Sigmoid colon (tissue), 7 donors: ENCODE data around the gene MAPKAP1. TPM values are rescaled to one million over a fixed set of nuclear protein-coding genes. Genes with fewer than 3 reads are reported as not detected.

Experiments used
- DNase-seq: peaks from one replicate; pipeline ENCODE4 v3.0.0-alpha.2; 2019
- H3K27ac ChIP-seq, 4 donors: fragments of 200-600 bp; sonication (generic); one replicate each; pipeline ENCODE4 v1.5.1; 2016 to 2019; ENCODE audit warnings: mild to moderate bottlenecking in 1 of 4
- H3K27me3 ChIP-seq, 3 donors: fragments of 200-600 bp; sonication (generic); one replicate each; pipeline ENCODE4 v1.5.1; 2019; ENCODE audit warnings: mild to moderate bottlenecking in 1 of 3
- H3K36me3 ChIP-seq, 4 donors: fragments of 200-600 bp; sonication (generic); one replicate each; pipeline ENCODE4 v1.5.1; 2016 to 2019
- H3K4me1 ChIP-seq, 4 donors: fragments of 200-600 bp; sonication (generic); one replicate each; pipeline ENCODE4 v1.5.1; 2017 to 2019
- H3K4me3 ChIP-seq, 4 donors: fragments of 200-600 bp; sonication (generic); one replicate each; pipeline ENCODE4 v1.5.1; 2017 to 2019; ENCODE audit warnings: mild to moderate bottlenecking in 2 of 4, moderate library complexity in 1 of 4
- H3K9me3 ChIP-seq, 4 donors: fragments of 200-600 bp in 3 of 4; sonication (generic) in 3 of 4; one replicate each; pipeline versions ENCODE4 v1.5.1 to v1.6.1; 2013 to 2019
- CTCF ChIP-seq, 4 experiments: fragments of 450-650 bp in 3 of 4; fragments of 200-600 bp in 1 of 4; IDR thresholded peaks; one replicate each; pipeline ENCODE4 v1.5.1; 2016 to 2019; ENCODE audit warnings: antibody characterized with exemption in 4 of 4, mild to moderate bottlenecking in 3 of 4, moderate library complexity in 2 of 4
- EP300 ChIP-seq, 4 donors: sonication (generic); formaldehyde crosslinking; IDR thresholded peaks; one replicate each; pipeline ENCODE4 v1.6.1; 2017; ENCODE audit warnings: antibody characterized with exemption in 4 of 4
- POLR2A ChIP-seq, 2 donors: fragments of 450-650 bp; IDR thresholded peaks; one replicate each; pipeline ENCODE4 v1.6.1; 2016; ENCODE audit warnings: antibody characterized with exemption in 2 of 2, mild to moderate bottlenecking in 2 of 2, moderate library complexity in 2 of 2
- POLR2AphosphoS5 ChIP-seq, 4 donors: sonication (generic); formaldehyde crosslinking; IDR thresholded peaks; one replicate each; pipeline ENCODE4 v1.6.1; 2017; ENCODE audit warnings: antibody characterized with exemption in 4 of 4
- WGBS, 2 donors: extraction: QIAGEN DNeasy Blood & Tissue Kit; methylation state at CpG; one replicate each; pipeline ENCODE4 v1.1.7; 2013; 5-methylcytosine and 5-hydroxymethylcytosine counted together
- intact Hi-C: fragments of 100-400 bp; cut with DNase I; formaldehyde crosslinking; loops from one replicate; pipeline ENCODE4 v1.15.1; 2023
- polyA plus RNA-seq, 3 donors: library from polyadenylated mRNA; stranded (reverse); fragments of 200-250 nt; gene quantifications; one replicate each; pipeline ENCODE4 v1.2.3, GENCODE V29; 2013
- total RNA-seq, 4 donors: library from RNA; depleted of rRNA; stranded (reverse); fragments of >200 nt; gene quantifications; one replicate each; pipeline ENCODE4 v1.1.0, GENCODE V29; 2016
- donor health status: healthy with polysubstance abuse.
- donor health status: Bipolar disorder and iron deficiency.
- donor health status: healthy.

Gene MAPKAP1
- total and polyA plus RNA-seq, 7 donors: 37.2 to 155 (median 84.3) TPM

DNA sequence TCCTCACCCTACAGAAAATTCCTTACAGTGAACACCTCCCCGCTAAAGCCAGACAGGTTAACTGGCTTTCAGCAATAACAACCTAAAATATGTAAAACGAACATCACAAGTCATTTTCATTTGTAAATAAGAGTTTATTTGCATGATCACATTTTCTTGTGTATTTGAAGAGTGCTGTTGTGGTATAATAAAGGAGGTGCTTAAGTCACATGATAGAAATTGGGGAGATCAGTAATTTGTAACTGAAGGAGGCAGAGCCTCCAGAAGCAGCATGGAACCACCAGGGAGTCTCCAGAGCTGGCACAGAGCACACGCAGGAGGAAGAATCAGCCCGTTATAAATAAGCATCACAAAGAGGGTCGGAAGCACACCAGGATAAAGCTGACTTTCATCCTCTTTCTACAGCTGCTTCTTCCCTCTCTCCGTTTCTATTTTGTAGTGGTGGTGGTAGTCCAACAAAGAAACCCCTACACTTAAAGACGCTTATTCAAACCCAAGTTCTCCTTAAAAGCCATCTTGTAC is 210.6 kb downstream of the MAPKAP1 start:
- no peaks in the 10 kb centered on the region for H3K36me3 ChIP-seq
- WGBS, 2 donors: 92 to 94% methylated on average over 7 of the region's 7 CpGs
- H3K4me1 ChIP-seq: peaks cover 0 to 20% (median 12%) of the 10 kb centered on the region in 4 donors
- no peak overlapping the region for H3K4me3 ChIP-seq
- no peaks in the 10 kb centered on the region for H3K27me3 ChIP-seq
- intact Hi-C loops: no loop called here
- TF ChIP-seq POLR2AphosphoS5 (IDR thresholded peaks at IDR 0.05) (no peak), CTCF (IDR thresholded peaks at IDR 0.05) (no peak), POLR2A (IDR thresholded peaks at IDR 0.05) (no peak), EP300 (IDR thresholded peaks at IDR 0.05) (no peak)
- H3K27ac ChIP-seq: no peak overlapping the region
- no peak for DNase-seq
- H3K9me3 ChIP-seq: no peaks in the 10 kb centered on the region

GRCh38 chr9:125495172-125496119 is 211.6 kb downstream of the MAPKAP1 start:
- DNase-seq: no peak
- H3K4me1 ChIP-seq: peaks cover 0 to 20% (median 12%) of the 10 kb centered on the region in 4 donors
- WGBS, 2 donors: 84 to 86% methylated on average over 8 of the region's 8 CpGs
- no peak overlapping the region for H3K4me3 ChIP-seq
- intact Hi-C loops: no loop called here
- TF ChIP-seq POLR2A (IDR thresholded peaks at IDR 0.05) (no peak), POLR2AphosphoS5 (IDR thresholded peaks at IDR 0.05) (no peak), EP300 (IDR thresholded peaks at IDR 0.05) (no peak), CTCF (IDR thresholded peaks at IDR 0.05) (no peak)
- no peak overlapping the region for H3K27ac ChIP-seq
- no peaks in the 10 kb centered on the region for H3K9me3 ChIP-seq
- H3K27me3 ChIP-seq: no peaks in the 10 kb centered on the region
- H3K36me3 ChIP-seq: no peaks in the 10 kb centered on the region

- no peak for DNase-seq
- 91 to 95% methylated on average over 1 of the region's 1 CpG for WGBS, 2 donors
- intact Hi-C loops: no loop called here
- Histone ChIP-seq H3K27me3 (no peaks in the 10 kb centered on the region), H3K4me3 (no peak overlapping the region), H3K9me3 (no peaks in the 10 kb centered on the region), H3K36me3 (no peaks in the 10 kb centered on the region), H3K4me1 (peaks cover 0 to 20% (median 12%) of the 10 kb centered on the region in 4 donors), H3K27ac (no peak overlapping the region)
- TF ChIP-seq POLR2AphosphoS5 (IDR thresholded peaks at IDR 0.05): no peak
- no peak for TF ChIP-seq EP300 (IDR thresholded peaks at IDR 0.05)
- no peak for TF ChIP-seq CTCF (IDR thresholded peaks at IDR 0.05)
- no peak for TF ChIP-seq POLR2A (IDR thresholded peaks at IDR 0.05)
Measured at GRCh38 chr9:125494653-125494915, 212.4 kb downstream of the MAPKAP1 start.

DNA sequence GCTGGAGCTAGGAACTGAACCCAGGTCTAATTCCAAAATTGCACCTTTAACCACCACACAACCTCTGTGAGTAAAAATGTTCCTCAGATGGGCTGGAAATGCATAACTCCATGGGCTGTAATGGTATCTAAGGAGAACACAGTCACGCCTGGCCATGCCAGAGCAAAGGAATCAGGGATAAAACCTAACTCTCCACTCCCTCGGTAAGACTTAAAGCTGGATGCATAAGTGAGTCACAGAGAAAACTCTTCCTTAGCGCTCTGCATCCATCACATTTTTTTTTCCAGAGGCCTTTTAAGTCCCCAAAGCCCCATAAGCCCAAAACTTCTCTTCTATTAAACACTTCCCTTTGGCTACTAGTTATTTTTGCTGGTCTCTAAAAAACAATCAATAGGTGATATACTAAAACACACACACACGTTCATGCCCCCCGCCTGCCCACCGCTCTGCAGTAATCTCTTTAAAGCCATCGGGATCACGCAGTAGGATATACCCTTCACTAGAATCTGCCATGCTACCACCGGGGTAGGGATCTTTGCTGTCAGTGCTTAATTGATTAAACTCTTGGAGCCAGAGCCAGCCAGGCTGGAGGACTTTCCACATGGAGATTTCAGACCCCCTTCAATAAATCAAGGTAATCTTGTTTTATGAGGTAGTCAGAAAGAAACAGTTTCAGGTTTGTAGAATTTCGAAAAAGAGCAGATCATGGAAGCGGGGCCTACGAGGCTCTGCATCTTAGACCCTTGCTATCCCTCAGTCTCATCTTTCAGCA is 212.9 kb downstream of the MAPKAP1 start:
- Histone ChIP-seq H3K27ac (no peak overlapping the region), H3K36me3 (no peaks in the 10 kb centered on the region), H3K27me3 (no peaks in the 10 kb centered on the region), H3K4me1 (peaks cover 0 to 20% (median 12%) of the 10 kb centered on the region in 4 donors), H3K9me3 (no peaks in the 10 kb centered on the region), H3K4me3 (no peak overlapping the region)
- 86 to 92% methylated on average over 12 of the region's 12 CpGs for WGBS, 2 donors
- intact Hi-C loops: no loop called here
- no peak for DNase-seq
- TF ChIP-seq CTCF (IDR thresholded peaks at IDR 0.05) (no peak), EP300 (IDR thresholded peaks at IDR 0.05) (no peak), POLR2A (IDR thresholded peaks at IDR 0.05) (no peak), POLR2AphosphoS5 (IDR thresholded peaks at IDR 0.05) (no peak)
